HEK293 (cell line): ENCODE measurements around the gene CAMK2N1.

Experiments
- CTCF ChIA-PET: fragments of 350-600 bp; formaldehyde crosslinking; extraction: SDS; loops from one replicate; lab custom pipeline; 2021; ENCODE audit warnings: antibody characterized with exemption; lab: Yijun Ruan, JAX
- POLR2A ChIA-PET: fragments of 300-600 bp; formaldehyde crosslinking; extraction: SDS; loops from one replicate; lab custom pipeline; 2020; ENCODE audit warnings: antibody characterized with exemption, inconsistent platforms; lab: Yijun Ruan, JAX
- H3K27ac ChIP-seq: fragments of 200-500 bp; sonication (Bioruptor generic); 2 replicates; pipeline ENCODE4 v1.5.1; 2014; ENCODE audit warnings: low read depth, low read length, control low read depth, inconsistent platforms; ENCODE audit errors: extremely low read depth
- H3K36me3 ChIP-seq, 2 experiments: fragments of 200-500 bp in 1 of 2; sonication (Bioruptor generic) in 1 of 2; 1 replicate in 1 of 2; 2 replicates in 1 of 2; pipeline ENCODE4 v1.5.1; 2014 to 2017; ENCODE audit warnings: inconsistent platforms in 2 of 2, low read length in 2 of 2; ENCODE audit not compliant: control insufficient read depth in 2 of 2, insufficient read depth in 1 of 2
- H3K4me1 ChIP-seq: fragments of 200-500 bp; sonication (Bioruptor generic); 2 replicates; pipeline ENCODE4 v1.5.1; 2014; ENCODE audit warnings: mild to moderate bottlenecking, low read length, inconsistent platforms; ENCODE audit not compliant: control insufficient read depth, insufficient read depth
- H3K4me3 ChIP-seq: 2 replicates; pipeline ENCODE4 v1.5.1; 2011; ENCODE audit warnings: low read depth, mild to moderate bottlenecking, control low read depth, low read length, moderate library complexity
- H3K9me3 ChIP-seq: fragments of 200-500 bp; sonication (Bioruptor generic); 2 replicates; pipeline ENCODE4 v1.5.1; 2014; ENCODE audit warnings: low read depth, low read length, inconsistent platforms; ENCODE audit not compliant: control insufficient read depth, insufficient read depth
- BCL11B ChIP-seq: fragments of 450-650 bp; formaldehyde crosslinking; IDR thresholded peaks from 2 replicates; pipeline ENCODE4 v1.5.1; 2016; ENCODE audit warnings: low read depth, missing biosample characterization, missing genetic modification characterization
- HOXD13 ChIP-seq: sonication (generic); formaldehyde crosslinking; IDR thresholded peaks from 2 replicates; pipeline ENCODE4 v1.8.0; 2022; ENCODE audit warnings: missing genetic modification reagents, borderline replicate concordance
- PATZ1 ChIP-seq: fragments of 450-650 bp; formaldehyde crosslinking; IDR thresholded peaks from 2 replicates; pipeline ENCODE4 v1.5.1; 2016; ENCODE audit warnings: missing biosample characterization, missing genetic modification characterization
- PRDM2 ChIP-seq: fragments of 450-650 bp; formaldehyde crosslinking; IDR thresholded peaks from 2 replicates; pipeline ENCODE4 v1.5.1; 2016; ENCODE audit warnings: missing biosample characterization, missing genetic modification characterization, borderline replicate concordance
- ZBTB20 ChIP-seq: fragments of 450-650 bp; formaldehyde crosslinking; IDR thresholded peaks from 2 replicates; pipeline ENCODE4 v1.5.1; 2016; ENCODE audit warnings: missing biosample characterization, missing genetic modification characterization
- ZBTB7A ChIP-seq: fragments of 450-650 bp; formaldehyde crosslinking; IDR thresholded peaks from 2 replicates; pipeline ENCODE4 v1.5.1; 2016; ENCODE audit warnings: low read depth, missing biosample characterization, missing genetic modification characterization
- ZNF114 ChIP-seq: fragments of 450-650 bp; formaldehyde crosslinking; IDR thresholded peaks from 2 replicates; pipeline ENCODE4 v1.5.0; 2017; ENCODE audit warnings: missing biosample characterization, missing genetic modification characterization
- ZNF169 ChIP-seq: fragments of 450-650 bp; formaldehyde crosslinking; IDR thresholded peaks from 2 replicates; pipeline ENCODE4 v1.5.1; 2016; ENCODE audit warnings: missing biosample characterization, missing genetic modification characterization
- ZNF239 ChIP-seq: fragments of 450-650 bp; formaldehyde crosslinking; IDR thresholded peaks from 2 replicates; pipeline ENCODE4 v1.5.1; 2016; ENCODE audit warnings: missing biosample characterization, missing genetic modification characterization
- ZNF530 ChIP-seq: fragments of 450-650 bp; formaldehyde crosslinking; IDR thresholded peaks from 2 replicates; pipeline ENCODE4 v1.5.1; 2016; ENCODE audit warnings: low read depth, missing biosample characterization, missing genetic modification characterization
- ZNF621 ChIP-seq: fragments of 450-650 bp; formaldehyde crosslinking; IDR thresholded peaks from 2 replicates; pipeline ENCODE4 v1.5.1; 2017; ENCODE audit warnings: missing biosample characterization, missing genetic modification characterization
- ZNF658 ChIP-seq: fragments of 450-650 bp; formaldehyde crosslinking; IDR thresholded peaks from 2 replicates; pipeline ENCODE4; 2016; ENCODE audit warnings: missing biosample characterization, missing genetic modification characterization
- ZNF785 ChIP-seq: fragments of 450-650 bp; formaldehyde crosslinking; IDR thresholded peaks from 2 replicates; pipeline ENCODE4 v1.5.1; 2016; ENCODE audit warnings: missing biosample characterization, missing genetic modification characterization
- ZSCAN23 ChIP-seq: fragments of 450-650 bp; formaldehyde crosslinking; IDR thresholded peaks from 2 replicates; pipeline ENCODE4 v1.5.1; 2016; ENCODE audit warnings: missing biosample characterization, missing genetic modification characterization

CAMK2N1 gene

GRCh38 chr1:20483098-20483832, 2.7 kb downstream of the CAMK2N1 start (continued):
- TF ChIP-seq BCL11B (tag by site-specific recombination) (no peak), ZBTB7A (tag by site-specific recombination) (no peak), HOXD13 (CRISPR knock-in tag) (no peak), ZNF169 (tag by site-specific recombination) (no peak), ZSCAN23 (tag by site-specific recombination) (no peak), ZNF785 (tag by site-specific recombination) (no peak)

GRCh38 chr1:20481643-20482498, 4.1 kb downstream of the CAMK2N1 start:
- ChIA-PET POLR2A (no interaction called here), CTCF (interaction anchor here (0.9 to 1.4 kb wide), 5 partner anchors 12 to 507 kb away, joined by 3 to 5 read pairs (median 3); no protein-coding TSS in a partner anchor)
- Histone ChIP-seq H3K27ac (no peak overlapping the region), H3K36me3 (no peaks in the 10 kb centered on the region), H3K4me1 (no peaks in the 10 kb centered on the region), H3K4me3 (no peak overlapping the region), H3K9me3 (no peaks in the 10 kb centered on the region)
- TF ChIP-seq PRDM2 (tag by site-specific recombination) (no peak), ZNF530 (tag by site-specific recombination) (no peak), PATZ1 (no peak), ZNF114 (no peak), ZNF239 (no peak), ZNF621 (tag by site-specific recombination) (no peak), ZBTB20 (tag by site-specific recombination) (no peak), ZNF658 (tag by site-specific recombination) (no peak)
